ENCODE data around the gene EDDM13.

EDDM13 gene

GRCh38 chr19:56356944-56357343 lies 84.4 kb downstream of the EDDM13 start:
- TF ChIP-seq FOXA1 (IDR thresholded peaks at IDR 0.05) (no peak), BHLHE40 (IDR thresholded peaks at IDR 0.05; ENCODE audit: borderline replicate concordance) (no peak), FOXK2 (IDR thresholded peaks at IDR 0.05) (no peak), L3MBTL2 (conservative IDR thresholded peaks at IDR 0.05) (no peak)
- ChIA-PET POLR2A (no interaction called here), CTCF (no interaction called here)
- DNase-seq (ENCODE audit: extremely low spot score) = no peak

Data from HEK293T (cell line).